HG03558 (cell line): ENCODE measurements around the gene SPTBN1.

Experiments
- ATAC-seq: cut with Tn5 transposase; IDR thresholded peaks from one replicate; pipeline ENCODE4 v1.9.1; 2021; ENCODE audit warnings: moderate number of reproducible peaks; ENCODE audit not compliant: unreplicated experiment; ENCODE audit errors: extremely low read depth

The SPTBN1 gene

DNA sequence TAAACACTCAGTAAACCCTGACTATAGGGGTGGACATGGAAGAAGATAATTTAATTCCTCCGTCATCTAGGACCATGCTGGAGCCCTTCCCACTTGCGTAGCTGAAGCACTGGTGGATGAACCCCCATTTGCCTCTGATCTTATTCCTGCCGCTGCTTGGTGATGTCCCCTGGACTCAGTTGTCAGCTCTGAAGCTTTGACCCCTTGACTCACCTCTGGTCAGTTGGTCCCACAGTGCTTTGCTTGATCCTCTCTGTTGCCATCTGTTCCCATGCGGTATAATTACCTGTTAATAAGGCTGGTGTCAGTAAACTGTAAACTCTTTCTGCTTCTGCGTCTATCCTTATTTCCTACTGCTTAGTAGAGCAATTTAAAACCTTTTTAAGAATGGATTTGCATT, 126.9 kb downstream of the SPTBN1 start:
- no peak for ATAC-seq

DNA sequence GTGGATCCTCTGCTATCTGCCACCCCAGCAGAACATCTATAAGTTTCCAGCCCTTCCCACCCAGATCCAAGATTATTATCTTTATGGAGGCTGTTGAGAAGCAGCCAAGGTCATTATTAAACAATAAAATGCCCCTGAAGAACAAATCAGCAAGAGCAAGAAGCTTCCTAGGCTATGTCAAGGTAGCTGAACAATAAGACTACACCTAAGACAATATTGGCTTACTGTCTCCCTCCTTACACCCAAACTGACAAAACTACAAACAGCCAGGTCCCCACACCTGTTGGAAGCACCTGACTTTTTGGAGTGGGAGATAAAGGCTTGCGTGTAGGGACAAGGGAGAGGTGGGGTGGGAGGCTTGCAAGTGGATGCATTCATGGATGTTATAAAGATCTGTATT, 128.5 kb downstream of the SPTBN1 start:
- ATAC-seq = no peak

DNA sequence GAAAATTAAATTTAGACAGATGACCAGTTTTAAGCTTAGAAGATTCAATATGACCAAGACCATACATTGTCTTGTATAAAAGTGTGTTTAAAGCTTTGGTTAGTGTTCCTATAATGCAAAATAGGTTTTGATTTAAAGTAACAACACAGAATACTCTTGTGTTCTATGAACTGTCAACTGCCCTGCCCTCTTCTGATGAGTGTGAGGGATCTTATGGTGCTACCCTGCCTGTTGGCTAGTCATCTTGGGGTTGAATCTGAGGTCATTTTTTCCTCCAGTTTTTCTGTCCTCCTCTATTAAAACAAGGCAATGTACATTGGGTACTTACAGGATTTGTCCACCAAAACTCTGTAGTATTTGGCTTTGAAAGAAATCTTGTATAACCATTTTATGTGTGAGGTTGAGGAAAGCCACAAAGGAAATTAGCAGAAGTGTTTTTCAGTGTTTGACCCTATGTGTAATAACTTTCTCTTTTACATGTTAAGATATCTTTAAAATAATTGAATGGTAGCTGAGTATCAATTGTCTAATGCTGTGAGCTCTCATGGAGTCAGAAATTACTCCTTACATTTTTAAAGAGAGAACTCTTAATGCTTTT, 129.1 kb downstream of the SPTBN1 start:
- no peak for ATAC-seq

DNA sequence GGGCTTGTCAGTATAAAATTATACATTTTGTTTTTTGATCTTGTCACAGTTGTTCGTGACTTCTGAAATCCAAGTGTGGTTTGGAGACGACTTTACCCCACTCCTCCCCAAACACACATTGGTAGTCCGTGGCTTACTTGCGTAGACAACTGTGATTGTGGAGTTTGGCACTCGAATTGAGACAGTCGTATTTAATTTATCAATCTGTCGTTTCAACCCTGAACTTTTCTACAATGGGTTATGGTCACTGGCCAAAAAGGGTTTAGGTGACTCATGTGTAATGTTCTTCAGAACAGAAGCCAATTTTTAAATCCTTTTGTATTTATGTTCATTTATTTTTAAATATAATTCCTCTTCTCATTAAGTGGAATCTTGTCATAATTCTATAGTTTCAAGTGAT, 129.9 kb downstream of the SPTBN1 start:
- no peak for ATAC-seq

DNA sequence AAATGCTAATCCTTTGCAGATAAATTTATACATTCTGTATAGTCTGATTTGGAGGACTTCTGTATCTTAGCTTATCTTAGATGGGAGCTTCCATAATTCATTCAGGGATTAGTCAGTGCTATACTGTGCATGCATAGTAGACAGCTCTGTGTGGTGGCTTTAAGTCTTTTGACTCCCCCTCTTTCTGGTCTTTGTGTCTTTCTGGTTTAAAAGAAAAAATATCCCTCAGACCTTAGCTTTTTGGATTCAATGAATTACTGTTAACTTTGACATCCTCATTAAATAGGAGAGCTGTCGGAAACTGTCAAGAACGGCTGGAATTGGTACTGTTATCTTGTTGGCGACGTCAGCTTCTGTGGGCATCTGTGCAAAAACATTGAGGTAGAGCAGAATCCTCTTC, 130.4 kb downstream of the SPTBN1 start:
- ATAC-seq = no peak

DNA sequence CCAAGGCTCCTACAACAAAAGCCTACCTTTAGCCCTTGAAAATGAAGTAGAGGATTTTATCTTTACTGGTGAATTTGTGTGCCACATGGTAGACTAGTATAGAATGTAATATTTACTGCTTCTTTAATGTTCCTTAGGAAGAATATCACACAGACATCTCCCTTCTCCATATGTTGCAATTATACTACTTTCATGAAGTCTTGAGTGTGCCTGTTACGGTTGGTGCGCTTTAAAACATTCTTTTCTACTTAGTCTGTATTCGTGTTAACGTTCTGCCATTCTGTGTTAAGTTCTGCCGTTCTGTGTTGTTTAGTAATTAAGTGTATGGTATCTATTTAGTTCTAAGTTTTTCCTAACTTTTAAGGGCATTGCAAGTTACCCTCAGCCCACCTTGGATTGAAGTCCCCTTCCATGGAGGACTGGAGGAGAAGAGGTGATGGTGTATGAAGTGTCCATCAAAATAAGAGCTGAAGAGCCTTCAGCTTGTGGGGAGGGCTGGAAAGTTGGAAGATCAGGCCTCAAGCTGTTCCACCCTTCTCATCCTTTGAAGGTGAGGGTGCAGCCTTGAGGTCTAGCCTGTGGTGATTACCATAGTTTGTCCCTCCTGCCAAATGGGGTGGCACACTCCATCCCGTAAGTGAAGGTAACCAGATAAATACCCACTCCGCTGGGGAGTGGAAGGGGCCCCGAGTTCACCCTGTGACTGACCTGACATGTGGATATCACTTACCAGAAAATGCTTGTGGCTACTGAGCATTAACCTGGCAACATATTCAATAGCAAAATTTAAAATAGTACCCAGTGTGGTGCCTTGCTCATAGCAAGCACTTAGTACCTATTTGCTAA, 131.3 kb downstream of the SPTBN1 start:
- no peak for ATAC-seq

DNA sequence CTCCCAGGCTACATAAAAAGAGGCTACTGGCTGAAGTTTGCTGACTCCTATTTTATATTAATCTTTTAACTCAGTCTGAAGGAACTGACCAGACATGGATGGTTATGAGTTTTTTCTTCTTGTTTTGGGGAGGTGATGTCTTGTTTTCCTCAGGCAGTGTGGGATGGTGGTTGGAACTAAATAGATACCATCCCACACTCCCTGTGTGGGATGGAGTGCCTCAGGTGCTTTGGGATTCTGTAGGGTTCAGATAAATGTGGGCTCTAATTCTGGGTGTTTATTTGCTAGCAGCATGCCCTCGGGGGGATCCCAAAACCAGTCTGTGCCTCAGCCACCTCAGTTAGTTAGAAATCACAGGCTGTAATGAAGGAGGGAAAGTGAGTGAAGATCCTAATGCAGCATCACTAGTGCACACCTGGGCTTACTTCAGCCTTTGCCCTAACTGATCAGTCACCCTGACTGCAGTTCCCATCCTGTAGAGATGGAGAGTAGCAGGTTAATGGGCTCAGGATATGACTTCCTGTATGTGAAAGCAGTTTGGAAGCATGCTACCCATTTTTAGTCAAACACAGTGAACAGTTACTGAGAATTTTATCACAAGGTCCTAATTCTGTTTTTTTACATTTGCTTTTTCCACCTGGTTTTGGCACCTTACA, 132.2 kb downstream of the SPTBN1 start:
- ATAC-seq = no peak

DNA sequence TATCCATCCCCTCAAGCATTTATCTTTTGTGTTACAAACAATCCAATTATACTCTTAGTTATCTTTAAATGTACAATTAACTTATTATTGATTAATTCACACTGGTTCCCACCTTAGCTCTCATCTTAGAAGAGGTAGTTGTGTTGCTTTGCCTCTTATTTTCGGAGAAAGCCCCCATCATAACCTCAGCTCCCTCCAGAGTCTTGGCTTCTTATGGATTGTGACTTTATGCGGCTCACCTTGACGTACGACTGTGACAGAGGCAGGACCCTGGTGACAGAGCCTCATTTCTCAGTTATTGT, 132.9 kb downstream of the SPTBN1 start:
- no peak for ATAC-seq

DNA sequence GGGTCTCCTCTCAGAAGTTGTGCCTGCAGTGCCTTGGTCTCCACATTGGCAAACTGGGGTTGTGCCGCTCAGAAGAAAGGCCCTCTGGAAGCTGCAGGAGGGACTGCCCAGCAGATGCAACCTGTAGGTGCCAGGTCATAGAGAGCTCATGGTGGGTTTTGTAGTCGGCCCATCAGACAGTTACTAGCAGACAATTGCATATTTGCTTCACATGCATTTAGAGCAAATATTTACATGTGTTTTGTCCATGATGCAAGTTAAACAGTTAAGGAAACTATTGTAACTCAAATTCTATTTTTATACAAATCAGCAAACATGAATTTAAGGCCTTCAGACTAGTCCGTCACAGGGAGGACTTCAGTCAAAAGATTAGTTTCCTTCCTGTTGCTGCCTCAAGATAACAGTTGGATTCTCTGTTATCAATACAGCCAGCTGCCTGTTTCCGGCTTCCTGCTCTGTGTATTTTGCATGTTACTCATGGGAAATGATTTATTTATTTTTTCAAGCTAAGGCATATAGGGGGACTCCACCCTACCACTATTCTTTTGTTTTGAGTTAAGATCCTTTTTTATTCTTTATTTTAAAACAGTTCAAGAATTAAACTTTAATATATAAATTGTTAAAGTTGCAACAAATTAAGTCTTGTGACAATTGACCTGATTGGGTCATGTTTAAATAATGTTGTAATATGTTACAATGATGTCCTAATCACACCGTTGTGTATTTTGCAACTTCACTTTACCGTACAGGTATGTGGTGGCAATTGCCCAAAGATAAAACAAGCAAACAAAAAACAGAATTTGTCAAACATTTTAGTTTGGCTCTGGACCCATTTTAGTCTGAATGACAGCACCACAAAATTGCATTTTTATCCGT, 133.5 kb downstream of the SPTBN1 start:
- ATAC-seq = no peak

DNA sequence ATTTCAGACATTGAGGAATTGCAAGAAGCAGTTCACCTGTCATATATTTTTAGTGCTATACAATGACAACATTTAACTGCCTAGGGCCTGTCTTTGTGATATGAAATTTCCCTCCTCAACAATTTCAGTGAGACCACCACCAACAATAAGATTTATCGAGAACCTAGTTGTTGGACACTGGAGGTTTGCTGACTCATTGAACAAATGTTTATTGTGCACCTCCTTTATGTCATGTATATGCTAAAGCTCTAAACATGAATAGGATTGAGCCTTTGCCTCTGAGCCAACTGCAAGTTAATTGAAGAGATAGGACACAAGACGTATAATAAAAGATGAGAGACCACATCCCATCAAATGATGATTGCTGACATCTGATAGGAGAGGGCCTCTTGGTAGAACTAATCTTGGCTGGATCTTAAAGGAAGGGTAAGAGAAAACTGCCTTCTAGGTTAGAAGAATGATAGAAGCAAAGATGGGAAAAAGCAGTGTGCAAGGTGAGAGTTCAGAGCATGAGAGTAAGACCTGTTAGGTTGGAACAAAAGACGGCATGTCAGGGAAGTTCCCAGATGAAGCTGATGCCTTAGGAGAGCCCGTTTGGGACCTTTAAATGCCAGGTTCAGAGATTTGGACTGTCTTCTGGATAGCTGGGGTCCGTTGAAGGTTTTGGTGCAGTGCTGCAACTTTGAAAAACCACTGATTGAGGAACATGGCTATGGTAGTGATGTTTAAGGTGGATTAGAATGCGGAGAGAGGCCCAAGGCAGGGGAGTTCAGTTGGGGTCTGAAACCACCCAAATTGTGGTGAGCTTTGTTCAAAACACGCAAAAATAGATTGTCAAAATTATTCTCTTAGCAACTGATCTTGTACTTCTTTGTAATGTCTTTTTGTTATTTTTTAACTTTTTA, 134.3 kb downstream of the SPTBN1 start:
- no peak for ATAC-seq

DNA sequence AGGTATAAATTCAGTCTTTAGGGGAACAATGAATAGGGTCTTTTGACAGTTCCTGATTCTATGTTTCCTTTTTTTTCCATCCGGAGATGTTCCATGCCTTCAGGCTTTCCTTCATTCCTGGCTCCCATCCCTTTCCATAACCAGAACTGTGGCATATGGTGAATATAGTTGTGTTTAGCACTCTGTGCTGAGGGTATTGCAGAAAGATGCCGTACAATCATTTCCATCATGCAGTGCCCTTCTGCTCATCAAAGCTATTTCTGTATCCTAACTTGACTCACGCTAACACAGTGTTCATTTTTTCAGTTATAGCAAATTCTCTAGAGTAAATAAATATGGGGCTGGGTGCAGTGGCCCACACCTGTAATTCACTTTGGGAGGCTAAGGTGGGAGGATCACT, 135.4 kb downstream of the SPTBN1 start:
- ATAC-seq = no peak

DNA sequence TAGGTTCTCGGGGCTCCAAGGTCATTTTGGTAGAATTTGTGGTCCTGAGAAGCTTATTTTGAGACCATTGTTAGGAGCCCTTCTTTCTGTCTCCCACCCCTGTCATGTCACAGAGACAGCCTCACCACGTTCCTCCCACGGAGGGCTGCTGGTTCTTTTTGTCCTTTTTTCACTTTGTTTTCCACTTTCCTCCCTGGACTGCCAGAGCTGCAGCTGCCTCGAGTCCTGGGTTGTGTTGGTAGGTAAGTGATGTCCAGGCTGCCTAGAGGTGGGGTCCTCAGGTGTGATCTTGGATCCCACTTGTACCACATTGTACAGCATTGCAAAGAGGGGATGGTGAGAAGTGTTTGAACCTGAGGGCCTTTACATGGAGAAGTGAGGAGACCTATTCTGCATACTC, 137.1 kb downstream of the SPTBN1 start:
- ATAC-seq = no peak

DNA sequence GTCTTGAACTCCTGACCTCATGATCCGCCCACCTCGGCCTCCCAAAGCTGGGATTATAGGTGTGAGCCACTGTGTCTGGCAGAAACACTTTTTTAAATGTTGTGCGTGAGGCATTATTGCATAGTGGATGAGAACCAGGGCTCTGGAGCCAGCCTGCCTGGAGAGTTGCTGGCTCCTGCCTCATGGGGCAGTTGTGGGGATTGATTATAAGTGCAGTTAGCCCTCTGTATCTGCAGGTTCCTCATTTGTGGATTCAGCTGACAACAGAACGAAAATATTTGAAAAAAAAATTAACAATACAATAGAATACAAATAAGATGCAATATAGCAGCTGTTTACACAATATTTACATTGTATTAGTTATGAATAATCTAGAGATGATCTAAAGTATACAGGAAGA, 137.9 kb downstream of the SPTBN1 start:
- no peak for ATAC-seq

DNA sequence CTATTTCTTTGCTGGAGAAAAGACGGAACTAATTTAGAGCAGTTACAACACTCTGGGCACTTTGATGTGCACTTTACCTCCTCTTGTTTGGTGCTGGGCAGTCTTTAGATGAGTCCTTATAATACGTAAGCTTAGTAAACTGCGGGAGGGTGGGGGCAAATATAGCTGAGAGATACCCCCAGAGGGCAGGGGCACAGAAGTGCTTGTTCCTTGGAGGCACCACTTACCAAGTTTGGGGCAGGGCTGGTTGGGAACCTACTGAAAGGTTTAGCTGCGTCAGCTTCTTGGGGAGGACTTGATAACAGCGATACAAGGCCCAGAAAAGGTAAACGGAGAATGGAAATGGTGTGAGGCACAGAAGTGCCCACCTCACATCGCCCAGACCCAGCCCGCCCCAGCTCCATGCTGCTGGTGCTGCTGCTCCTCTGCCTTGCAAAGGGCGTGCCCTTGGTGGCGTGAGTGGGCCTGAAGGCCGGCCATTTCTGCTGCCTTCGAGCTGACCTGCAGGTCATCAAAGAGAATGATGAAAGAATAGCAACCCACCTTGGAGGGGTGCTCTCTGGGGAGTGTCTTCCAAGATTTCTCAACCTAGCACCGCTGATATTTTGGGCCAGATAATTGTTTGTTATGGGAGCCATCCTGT, 139.2 kb downstream of the SPTBN1 start:
- no peak for ATAC-seq

DNA sequence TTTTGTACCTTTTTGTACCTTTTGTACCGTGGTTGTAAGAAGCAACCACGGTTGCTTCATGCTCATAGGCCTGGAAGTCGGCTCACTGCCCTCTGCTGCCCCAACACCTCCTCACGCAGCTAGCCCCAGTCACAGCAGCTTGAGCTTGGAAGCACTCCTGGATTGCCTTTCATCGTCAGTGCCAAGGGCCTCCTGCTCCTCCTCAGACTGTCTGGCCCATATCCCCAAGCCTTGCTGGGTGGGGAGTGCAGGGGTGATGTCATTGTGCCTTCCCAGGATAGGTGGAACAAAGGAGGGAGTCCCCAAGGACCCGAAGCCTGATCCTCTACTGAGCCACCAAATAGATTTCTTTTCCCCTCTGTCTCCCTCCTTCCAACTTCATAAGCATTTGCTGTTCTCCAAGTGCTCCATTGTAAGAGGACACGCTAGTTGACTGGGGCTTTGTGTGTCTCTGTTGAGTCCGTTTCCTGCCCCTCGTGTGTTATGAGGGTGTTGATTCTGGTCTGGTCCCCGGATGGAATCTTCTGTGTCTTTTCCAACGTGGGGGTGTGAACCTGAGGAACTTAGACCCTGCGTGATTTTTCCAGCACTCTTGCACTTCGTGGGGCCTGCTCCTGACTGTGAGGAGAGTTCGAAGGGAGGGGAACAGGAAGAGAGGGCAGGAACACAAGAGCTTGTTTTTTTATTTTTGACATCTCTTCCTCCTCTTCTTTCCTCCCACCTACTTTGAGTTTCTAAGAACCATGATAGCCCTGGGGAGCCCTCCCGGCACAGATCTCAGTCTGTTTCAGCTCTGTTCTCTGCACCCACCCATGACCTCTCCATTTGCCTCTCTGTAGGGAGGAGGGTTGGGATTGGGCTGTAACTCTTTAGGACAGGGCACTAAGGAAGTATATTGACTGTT, 140.1 kb downstream of the SPTBN1 start:
- no peak for ATAC-seq

DNA sequence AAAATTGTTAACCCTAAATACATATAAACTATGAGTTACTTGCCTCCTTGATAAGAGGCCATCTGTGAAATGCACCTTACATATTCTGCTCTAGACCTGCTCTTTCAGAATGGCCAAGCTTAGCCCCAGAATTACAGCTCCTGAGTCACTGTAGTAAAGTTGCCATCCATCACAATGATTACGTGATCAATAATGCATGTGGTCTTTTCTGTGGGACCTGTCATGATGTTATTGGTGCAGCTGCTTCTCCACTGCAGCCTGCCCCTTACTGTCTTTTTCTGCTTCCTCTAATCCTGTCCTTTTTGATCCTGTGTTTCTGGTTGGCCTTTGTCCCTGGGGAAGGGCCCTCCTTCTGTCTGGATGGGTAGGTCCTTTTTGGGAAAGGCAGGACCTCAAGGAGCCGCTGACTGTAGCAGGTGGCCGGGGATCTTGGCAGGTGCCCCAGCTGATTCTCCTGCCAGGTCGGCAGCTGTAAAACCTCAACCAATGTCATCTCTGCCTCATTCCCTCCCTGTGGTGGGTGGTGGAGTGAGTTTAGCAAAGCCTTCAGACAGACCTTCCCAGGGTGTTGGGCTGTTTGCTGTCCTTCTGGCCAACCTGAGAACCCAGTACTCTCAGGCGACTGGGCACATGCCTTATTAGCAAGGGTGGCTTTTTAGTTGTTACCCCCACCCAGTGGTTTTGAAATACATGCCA, 141.2 kb downstream of the SPTBN1 start:
- ATAC-seq = no peak

DNA sequence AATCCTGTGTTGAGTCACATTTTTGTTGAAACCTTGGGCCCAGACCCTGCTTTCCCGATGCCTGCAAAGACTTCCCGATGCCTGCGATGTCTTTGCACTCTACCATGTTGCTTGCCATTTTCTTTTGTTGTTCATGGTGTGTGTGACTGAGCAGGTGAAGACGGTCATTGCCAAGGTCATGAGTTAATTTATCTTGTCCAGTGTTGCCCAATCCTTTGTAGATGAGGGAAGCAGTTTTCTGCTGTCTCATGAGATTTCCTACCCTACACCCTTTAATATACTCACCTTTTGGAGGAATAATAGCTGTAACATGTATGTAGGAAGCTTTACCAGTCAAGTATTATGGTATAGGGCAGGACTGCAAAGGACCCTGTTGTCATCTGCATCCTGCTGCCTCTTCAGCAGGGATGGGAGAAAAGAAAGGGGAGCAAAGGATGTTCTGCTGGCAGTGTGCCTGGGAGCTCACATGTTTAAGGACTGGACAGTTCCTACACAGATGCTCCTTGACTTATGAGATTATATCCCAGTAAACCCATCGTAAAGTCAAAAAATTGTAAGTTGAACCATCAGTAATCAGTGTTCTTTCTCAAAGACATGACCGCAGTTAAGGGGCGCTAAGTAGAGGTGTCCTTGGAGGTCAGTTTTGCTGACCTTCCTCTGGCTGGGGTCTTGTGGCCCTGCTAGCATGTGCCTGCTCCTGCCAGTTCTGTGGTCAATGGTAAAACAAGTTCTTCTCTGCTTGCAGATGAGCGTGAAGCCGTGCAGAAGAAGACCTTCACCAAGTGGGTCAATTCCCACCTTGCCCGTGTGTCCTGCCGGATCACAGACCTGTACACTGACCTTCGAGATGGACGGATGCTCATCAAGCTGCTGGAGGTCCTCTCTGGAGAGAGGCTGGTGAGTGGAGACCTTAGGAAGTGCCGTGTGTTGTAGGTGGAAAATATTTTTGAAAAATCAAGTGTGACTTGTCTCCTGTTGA, 142.5 kb downstream of the SPTBN1 start:
- ATAC-seq = no peak
